ENCODE results near the gene MBD3.

MBD3 gene

DNA sequence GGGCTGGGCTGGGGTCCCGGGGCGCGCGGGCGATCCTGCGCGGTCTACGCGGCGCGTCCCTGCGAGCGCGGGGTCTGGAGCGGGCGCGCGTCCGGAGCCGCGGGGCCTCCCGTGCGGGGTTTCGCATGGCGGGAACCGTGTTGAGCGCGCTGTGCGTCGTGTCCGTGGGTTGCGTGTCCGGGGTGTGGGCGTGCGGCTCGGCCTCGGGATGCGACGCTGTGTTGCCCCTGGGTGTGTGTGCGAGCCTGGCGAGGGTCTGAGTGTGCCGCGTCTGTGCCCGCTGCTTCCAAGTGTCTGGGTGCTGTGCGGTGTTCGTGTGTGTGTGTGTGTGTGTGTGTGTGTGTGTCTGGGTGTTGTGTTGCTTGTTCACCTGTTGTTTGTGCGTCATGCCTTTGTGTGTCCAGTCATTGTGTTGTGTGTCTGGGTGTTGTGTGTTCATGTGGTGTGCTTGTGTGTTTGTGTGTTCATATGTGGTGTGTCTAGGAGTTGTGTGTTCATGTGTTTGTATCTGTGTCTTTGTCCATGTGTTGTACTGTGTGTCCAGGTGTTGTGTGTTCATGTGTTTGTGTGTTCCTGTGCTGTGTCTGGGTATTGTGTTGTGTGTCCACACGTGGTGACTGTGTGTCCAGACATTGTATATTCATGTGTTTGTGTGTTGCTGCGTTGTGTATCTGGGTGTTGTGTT lies 68.2 kb downstream of the MBD3 start:
- no peak overlapping the region for H3K4me3 ChIP-seq (ENCODE audit: low read length)
- DNase-seq (ENCODE audit: low read depth), result no peak
- TF ChIP-seq, protein P1, sequence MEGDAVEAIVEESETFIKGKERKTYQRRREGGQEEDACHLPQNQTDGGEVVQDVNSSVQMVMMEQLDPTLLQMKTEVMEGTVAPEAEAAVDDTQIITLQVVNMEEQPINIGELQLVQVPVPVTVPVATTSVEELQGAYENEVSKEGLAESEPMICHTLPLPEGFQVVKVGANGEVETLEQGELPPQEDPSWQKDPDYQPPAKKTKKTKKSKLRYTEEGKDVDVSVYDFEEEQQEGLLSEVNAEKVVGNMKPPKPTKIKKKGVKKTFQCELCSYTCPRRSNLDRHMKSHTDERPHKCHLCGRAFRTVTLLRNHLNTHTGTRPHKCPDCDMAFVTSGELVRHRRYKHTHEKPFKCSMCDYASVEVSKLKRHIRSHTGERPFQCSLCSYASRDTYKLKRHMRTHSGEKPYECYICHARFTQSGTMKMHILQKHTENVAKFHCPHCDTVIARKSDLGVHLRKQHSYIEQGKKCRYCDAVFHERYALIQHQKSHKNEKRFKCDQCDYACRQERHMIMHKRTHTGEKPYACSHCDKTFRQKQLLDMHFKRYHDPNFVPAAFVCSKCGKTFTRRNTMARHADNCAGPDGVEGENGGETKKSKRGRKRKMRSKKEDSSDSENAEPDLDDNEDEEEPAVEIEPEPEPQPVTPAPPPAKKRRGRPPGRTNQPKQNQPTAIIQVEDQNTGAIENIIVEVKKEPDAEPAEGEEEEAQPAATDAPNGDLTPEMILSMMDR (conservative IDR thresholded peaks at IDR 0.05; ENCODE audit: low read depth, low read length), result no peak

Measured in retinal pigment epithelial cell (primary cell).